ENCODE results near the gene ACBD6. TPM values are rescaled to one million over a fixed set of nuclear protein-coding genes. Genes with fewer than 3 reads are reported as not detected.

Gene ACBD6
- total and polyA plus RNA-seq, 2 experiments from 2014 or later, result 75.7 to 88.8 TPM

DNA sequence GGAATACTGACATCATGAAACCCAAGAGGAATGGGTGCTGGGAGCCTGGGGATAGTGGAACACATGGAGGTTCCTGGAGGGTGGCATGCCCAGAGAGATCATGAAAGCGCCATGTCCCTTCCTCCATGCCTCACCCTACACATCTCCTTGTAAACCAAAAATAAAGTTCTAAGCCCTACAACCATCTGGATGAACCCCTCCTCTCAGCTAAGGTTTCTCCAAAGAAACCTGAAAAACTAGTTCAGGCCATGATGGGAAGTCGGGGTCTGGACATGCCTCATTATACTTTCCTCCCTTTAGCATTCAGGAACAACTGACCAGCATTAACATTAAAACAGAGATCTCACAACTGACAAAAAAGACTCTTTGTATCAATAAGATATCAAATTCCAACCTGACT, 68.5 kb downstream of the ACBD6 start:
- Histone ChIP-seq H3F3A (replicated peaks; ENCODE audit: low read depth) (no peaks in the 10 kb centered on the region), H3K4me2 (peak overlapping the region; percentile 4), H3K9me2 (ENCODE audit: insufficient read depth) (no peaks in the 10 kb centered on the region; the same call in 1 of the 2 replicates), H3K27ac (ENCODE audit: low read depth) (peak overlapping the region; percentile 61; the same call in 1 of the 2 replicates), H2AFZ (no peak overlapping the region), H3K27me3 (ENCODE audit: insufficient read depth) (no peaks in the 10 kb centered on the region), H3K79me2 (replicated peaks; ENCODE audit: insufficient read depth) (peaks cover 34% of the 10 kb centered on the region), H3K36me3 (ENCODE audit: insufficient read depth) (no peaks in the 10 kb centered on the region), H3K4me3 (no peak overlapping the region), H4K20me1 (replicated peaks; ENCODE audit: insufficient read depth) (no peaks in the 10 kb centered on the region), H3K4me1 (ENCODE audit: insufficient read depth) (peaks cover 20% of the 10 kb centered on the region)
- Mint-ChIP-seq H3K27me3 (ENCODE audit: insufficient read depth, low read depth, poor library complexity) (no peaks in the 10 kb centered on the region), H3K27ac (peak overlapping the region; percentile 7; the same call in 1 of the 2 replicates), H3K4me3 (peak overlapping the region; percentile 8; the same call in 2 of the 3 replicates), H3K4me1 (peaks cover 39% of the 10 kb centered on the region), H3K9me3 (peaks cover 11% of the 10 kb centered on the region), H3K36me3 (ENCODE audit: low read depth) (peaks cover 36% of the 10 kb centered on the region)
- peak; percentile 63 for ATAC-seq
- TF ChIP-seq, protein P1, sequence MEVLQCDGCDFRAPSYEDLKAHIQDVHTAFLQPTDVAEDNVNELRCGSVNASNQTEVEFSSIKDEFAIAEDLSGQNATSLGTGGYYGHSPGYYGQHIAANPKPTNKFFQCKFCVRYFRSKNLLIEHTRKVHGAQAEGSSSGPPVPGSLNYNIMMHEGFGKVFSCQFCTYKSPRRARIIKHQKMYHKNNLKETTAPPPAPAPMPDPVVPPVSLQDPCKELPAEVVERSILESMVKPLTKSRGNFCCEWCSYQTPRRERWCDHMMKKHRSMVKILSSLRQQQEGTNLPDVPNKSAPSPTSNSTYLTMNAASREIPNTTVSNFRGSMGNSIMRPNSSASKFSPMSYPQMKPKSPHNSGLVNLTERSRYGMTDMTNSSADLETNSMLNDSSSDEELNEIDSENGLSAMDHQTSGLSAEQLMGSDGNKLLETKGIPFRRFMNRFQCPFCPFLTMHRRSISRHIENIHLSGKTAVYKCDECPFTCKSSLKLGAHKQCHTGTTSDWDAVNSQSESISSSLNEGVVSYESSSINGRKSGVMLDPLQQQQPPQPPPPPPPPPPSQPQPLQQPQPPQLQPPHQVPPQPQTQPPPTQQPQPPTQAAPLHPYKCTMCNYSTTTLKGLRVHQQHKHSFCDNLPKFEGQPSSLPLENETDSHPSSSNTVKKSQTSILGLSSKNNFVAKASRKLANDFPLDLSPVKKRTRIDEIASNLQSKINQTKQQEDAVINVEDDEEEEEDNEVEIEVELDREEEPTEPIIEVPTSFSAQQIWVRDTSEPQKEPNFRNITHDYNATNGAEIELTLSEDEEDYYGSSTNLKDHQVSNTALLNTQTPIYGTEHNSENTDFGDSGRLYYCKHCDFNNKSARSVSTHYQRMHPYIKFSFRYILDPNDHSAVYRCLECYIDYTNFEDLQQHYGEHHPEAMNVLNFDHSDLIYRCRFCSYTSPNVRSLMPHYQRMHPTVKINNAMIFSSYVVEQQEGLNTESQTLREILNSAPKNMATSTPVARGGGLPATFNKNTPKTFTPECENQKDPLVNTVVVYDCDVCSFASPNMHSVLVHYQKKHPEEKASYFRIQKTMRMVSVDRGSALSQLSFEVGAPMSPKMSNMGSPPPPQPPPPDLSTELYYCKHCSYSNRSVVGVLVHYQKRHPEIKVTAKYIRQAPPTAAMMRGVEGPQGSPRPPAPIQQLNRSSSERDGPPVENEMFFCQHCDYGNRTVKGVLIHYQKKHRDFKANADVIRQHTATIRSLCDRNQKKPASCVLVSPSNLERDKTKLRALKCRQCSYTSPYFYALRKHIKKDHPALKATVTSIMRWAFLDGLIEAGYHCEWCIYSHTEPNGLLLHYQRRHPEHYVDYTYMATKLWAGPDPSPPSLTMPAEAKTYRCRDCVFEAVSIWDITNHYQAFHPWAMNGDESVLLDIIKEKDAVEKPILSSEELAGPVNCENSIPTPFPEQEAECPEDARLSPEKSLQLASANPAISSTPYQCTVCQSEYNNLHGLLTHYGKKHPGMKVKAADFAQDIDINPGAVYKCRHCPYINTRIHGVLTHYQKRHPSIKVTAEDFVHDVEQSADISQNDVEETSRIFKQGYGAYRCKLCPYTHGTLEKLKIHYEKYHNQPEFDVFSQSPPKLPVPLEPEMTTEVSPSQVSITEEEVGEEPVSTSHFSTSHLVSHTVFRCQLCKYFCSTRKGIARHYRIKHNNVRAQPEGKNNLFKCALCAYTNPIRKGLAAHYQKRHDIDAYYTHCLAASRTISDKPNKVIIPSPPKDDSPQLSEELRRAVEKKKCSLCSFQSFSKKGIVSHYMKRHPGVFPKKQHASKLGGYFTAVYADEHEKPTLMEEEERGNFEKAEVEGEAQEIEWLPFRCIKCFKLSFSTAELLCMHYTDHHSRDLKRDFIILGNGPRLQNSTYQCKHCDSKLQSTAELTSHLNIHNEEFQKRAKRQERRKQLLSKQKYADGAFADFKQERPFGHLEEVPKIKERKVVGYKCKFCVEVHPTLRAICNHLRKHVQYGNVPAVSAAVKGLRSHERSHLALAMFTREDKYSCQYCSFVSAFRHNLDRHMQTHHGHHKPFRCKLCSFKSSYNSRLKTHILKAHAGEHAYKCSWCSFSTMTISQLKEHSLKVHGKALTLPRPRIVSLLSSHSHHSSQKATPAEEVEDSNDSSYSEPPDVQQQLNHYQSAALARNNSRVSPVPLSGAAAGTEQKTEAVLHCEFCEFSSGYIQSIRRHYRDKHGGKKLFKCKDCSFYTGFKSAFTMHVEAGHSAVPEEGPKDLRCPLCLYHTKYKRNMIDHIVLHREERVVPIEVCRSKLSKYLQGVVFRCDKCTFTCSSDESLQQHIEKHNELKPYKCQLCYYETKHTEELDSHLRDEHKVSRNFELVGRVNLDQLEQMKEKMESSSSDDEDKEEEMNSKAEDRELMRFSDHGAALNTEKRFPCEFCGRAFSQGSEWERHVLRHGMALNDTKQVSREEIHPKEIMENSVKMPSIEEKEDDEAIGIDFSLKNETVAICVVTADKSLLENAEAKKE (CRISPR knock-in tag; IDR thresholded peaks at IDR 0.05), result no peak
- TF ChIP-seq ZNF331 (CRISPR knock-in tag; IDR thresholded peaks at IDR 0.05; ENCODE audit: low read depth), result peak; percentile 24; the same call in 1 of the 2 replicates
- peak; percentile 24 for DNase-seq (ENCODE audit: low spot score)

DNA sequence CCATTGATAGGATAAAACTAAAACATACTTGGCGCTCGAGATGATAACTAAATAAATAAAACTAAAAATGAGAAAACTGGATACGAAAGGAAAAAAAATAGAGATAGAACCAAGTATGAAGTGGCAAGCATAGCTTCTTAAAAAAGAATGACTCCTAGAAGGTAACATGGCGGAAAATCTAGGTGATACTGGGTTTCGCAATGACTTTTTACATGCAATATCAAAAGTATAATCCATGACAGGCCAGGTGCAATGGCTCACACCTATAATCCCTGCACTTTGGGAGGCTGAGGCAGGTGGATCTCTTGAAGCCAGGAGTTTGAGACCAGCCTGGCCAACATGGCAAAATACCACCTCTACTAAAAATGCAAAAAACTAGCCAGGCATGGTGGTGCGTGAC, 70.7 kb downstream of the ACBD6 start:
- no peak overlapping the region for H3K27ac ChIP-seq (ENCODE audit: low read depth)
- H3K4me3 ChIP-seq, result no peak overlapping the region
- TF ChIP-seq, protein P2, sequence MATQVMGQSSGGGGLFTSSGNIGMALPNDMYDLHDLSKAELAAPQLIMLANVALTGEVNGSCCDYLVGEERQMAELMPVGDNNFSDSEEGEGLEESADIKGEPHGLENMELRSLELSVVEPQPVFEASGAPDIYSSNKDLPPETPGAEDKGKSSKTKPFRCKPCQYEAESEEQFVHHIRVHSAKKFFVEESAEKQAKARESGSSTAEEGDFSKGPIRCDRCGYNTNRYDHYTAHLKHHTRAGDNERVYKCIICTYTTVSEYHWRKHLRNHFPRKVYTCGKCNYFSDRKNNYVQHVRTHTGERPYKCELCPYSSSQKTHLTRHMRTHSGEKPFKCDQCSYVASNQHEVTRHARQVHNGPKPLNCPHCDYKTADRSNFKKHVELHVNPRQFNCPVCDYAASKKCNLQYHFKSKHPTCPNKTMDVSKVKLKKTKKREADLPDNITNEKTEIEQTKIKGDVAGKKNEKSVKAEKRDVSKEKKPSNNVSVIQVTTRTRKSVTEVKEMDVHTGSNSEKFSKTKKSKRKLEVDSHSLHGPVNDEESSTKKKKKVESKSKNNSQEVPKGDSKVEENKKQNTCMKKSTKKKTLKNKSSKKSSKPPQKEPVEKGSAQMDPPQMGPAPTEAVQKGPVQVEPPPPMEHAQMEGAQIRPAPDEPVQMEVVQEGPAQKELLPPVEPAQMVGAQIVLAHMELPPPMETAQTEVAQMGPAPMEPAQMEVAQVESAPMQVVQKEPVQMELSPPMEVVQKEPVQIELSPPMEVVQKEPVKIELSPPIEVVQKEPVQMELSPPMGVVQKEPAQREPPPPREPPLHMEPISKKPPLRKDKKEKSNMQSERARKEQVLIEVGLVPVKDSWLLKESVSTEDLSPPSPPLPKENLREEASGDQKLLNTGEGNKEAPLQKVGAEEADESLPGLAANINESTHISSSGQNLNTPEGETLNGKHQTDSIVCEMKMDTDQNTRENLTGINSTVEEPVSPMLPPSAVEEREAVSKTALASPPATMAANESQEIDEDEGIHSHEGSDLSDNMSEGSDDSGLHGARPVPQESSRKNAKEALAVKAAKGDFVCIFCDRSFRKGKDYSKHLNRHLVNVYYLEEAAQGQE (IDR thresholded peaks at IDR 0.05; ENCODE audit: unreplicated experiment), result no peak
- TF ChIP-seq ZNF114 (CRISPR knock-in tag; IDR thresholded peaks at IDR 0.05) (no peak), JUNB (IDR thresholded peaks at IDR 0.05; ENCODE audit: unreplicated experiment) (no peak), POLR2AphosphoS5 (IDR thresholded peaks at IDR 0.05; ENCODE audit: low read depth) (no peak), ZNF331 (CRISPR knock-in tag; IDR thresholded peaks at IDR 0.05; ENCODE audit: low read depth) (no peak)
- TF ChIP-seq, protein P3, sequence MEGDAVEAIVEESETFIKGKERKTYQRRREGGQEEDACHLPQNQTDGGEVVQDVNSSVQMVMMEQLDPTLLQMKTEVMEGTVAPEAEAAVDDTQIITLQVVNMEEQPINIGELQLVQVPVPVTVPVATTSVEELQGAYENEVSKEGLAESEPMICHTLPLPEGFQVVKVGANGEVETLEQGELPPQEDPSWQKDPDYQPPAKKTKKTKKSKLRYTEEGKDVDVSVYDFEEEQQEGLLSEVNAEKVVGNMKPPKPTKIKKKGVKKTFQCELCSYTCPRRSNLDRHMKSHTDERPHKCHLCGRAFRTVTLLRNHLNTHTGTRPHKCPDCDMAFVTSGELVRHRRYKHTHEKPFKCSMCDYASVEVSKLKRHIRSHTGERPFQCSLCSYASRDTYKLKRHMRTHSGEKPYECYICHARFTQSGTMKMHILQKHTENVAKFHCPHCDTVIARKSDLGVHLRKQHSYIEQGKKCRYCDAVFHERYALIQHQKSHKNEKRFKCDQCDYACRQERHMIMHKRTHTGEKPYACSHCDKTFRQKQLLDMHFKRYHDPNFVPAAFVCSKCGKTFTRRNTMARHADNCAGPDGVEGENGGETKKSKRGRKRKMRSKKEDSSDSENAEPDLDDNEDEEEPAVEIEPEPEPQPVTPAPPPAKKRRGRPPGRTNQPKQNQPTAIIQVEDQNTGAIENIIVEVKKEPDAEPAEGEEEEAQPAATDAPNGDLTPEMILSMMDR (conservative IDR thresholded peaks at IDR 0.05; ENCODE audit: low read depth in 2 of 2), result no peak
- TF ChIP-seq, protein P4, sequence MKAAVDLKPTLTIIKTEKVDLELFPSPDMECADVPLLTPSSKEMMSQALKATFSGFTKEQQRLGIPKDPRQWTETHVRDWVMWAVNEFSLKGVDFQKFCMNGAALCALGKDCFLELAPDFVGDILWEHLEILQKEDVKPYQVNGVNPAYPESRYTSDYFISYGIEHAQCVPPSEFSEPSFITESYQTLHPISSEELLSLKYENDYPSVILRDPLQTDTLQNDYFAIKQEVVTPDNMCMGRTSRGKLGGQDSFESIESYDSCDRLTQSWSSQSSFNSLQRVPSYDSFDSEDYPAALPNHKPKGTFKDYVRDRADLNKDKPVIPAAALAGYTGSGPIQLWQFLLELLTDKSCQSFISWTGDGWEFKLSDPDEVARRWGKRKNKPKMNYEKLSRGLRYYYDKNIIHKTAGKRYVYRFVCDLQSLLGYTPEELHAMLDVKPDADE (IDR thresholded peaks at IDR 0.05), result no peak
- no peak for ATAC-seq
- H3K4me2 ChIP-seq, result 0 out of 2 replicates have a peak overlapping the region, but pooled peaks have one; percentile 12
- no peak overlapping the region for H3K4me3 Mint-ChIP-seq
- no peaks in the 10 kb centered on the region for H4K20me1 ChIP-seq (replicated peaks; ENCODE audit: insufficient read depth)
- H3K9me3 Mint-ChIP-seq, result no peaks in the 10 kb centered on the region
- no peak overlapping the region for H2AFZ ChIP-seq
- no peak overlapping the region for H3K27ac Mint-ChIP-seq
- H3K79me2 ChIP-seq (replicated peaks; ENCODE audit: insufficient read depth), result peaks cover 34% of the 10 kb centered on the region
- H3K4me1 ChIP-seq (ENCODE audit: insufficient read depth), result peaks cover 22% of the 10 kb centered on the region
- peaks cover 42% of the 10 kb centered on the region for H3K4me1 Mint-ChIP-seq
- no peaks in the 10 kb centered on the region for H3K36me3 ChIP-seq (ENCODE audit: insufficient read depth)
- no peaks in the 10 kb centered on the region for H3K27me3 ChIP-seq (ENCODE audit: insufficient read depth)
- H3F3A ChIP-seq (replicated peaks; ENCODE audit: low read depth), result no peaks in the 10 kb centered on the region
- no peak for DNase-seq (ENCODE audit: low spot score)
- no peaks in the 10 kb centered on the region; the same call in 1 of the 2 replicates for H3K9me2 ChIP-seq (ENCODE audit: insufficient read depth)
- no peaks in the 10 kb centered on the region for H3K27me3 Mint-ChIP-seq (ENCODE audit: insufficient read depth, low read depth, poor library complexity)
- H3K36me3 Mint-ChIP-seq (ENCODE audit: low read depth), result peaks cover 16% of the 10 kb centered on the region
